ENCODE data around the gene SMCO2. TPM values are rescaled to one million over a fixed set of nuclear protein-coding genes. Genes with fewer than 3 reads are reported as not detected.
A peak's percentile ranks its signal among the peaks of the same experiment; 100 is the strongest.

Gene SMCO2
- total RNA-seq, 1 donor from 2014 or later, result not detected

DNA sequence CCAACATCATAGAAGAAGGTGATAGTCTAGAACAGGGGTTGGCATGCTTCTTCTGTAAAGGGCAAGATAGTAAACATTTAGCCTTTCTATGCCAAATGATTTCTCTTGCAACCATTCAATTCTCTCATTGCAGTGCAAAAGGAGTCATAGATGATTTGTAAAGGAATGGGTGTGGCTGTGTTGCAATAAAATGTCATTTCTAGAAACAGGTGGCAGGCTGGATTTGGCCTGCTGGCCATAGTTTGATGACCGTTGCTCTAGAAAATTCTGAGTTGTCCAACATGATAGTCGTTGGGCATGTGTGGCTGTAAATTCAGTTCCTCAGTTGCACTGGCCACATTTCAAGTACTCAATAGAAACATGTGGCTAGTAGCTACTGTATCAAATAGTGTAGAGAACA lies 21.7 kb downstream of the SMCO2 start:
- Histone ChIP-seq H3K9me3 (no peaks in the 10 kb centered on the region), H3K4me1 (no peaks in the 10 kb centered on the region), H3K36me3 (no peaks in the 10 kb centered on the region), H3K27ac (no peak overlapping the region), H3K27me3 (no peaks in the 10 kb centered on the region), H3K4me3 (no peak overlapping the region)
- intact Hi-C loops (cut with DNase I), result no loop called here
- peak in 1 of 2 donors; percentile 13 for DNase-seq (ENCODE audit: extremely low spot score in 2 of 2)
- TF ChIP-seq CTCF (IDR thresholded peaks at IDR 0.05) (no peak), POLR2AphosphoS5 (IDR thresholded peaks at IDR 0.05; ENCODE audit: insufficient read depth in 1 of 2, low read depth in 1 of 2) (no peak), POLR2A (IDR thresholded peaks at IDR 0.05) (no peak)

DNA sequence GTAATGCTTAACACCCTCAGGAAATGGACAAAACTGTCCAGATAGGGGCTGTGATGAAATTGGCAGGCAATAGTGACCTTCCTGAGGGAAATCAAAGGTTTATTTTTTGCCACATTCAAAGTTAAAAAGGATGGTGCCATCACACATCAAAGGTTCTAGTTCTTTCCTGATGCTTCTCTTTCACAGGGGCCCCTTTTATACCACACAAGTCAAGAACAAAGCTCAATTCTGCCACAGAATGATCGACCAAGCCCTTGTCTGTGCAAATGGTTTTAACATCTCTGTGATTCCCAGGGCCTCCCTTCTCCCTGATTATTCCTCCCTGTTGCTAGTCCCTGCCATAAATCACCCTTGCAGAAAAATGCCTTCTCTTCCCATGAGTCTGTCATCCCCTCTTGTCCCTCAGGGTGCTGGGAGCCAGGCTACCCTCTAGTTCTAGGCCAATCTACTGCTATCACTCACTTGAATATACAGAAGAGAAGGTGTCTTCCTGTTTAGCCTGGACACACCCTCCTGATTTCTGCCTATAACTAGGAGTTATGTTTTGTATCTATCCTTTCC lies 22.7 kb downstream of the SMCO2 start:
- Histone ChIP-seq H3K27me3 (no peaks in the 10 kb centered on the region), H3K27ac (no peak overlapping the region), H3K9me3 (no peaks in the 10 kb centered on the region), H3K36me3 (no peaks in the 10 kb centered on the region), H3K4me1 (no peaks in the 10 kb centered on the region), H3K4me3 (no peak overlapping the region)
- TF ChIP-seq CTCF (IDR thresholded peaks at IDR 0.05) (no peak), POLR2AphosphoS5 (IDR thresholded peaks at IDR 0.05; ENCODE audit: insufficient read depth in 1 of 2, low read depth in 1 of 2) (no peak), POLR2A (IDR thresholded peaks at IDR 0.05) (no peak)
- peak in 1 of 2 donors; percentile 22 for DNase-seq (ENCODE audit: extremely low spot score in 2 of 2)
- intact Hi-C loops (cut with DNase I), result no loop called here

- Histone ChIP-seq H3K9me3 (peaks cover 5% of the 10 kb centered on the region), H3K4me1 (no peaks in the 10 kb centered on the region), H3K27ac (no peak overlapping the region), H3K4me3 (no peak overlapping the region), H3K27me3 (no peaks in the 10 kb centered on the region), H3K36me3 (no peaks in the 10 kb centered on the region)
- DNase-seq (ENCODE audit: extremely low spot score in 2 of 2), result peak in 1 of 2 donors; percentile 0
- no peak for TF ChIP-seq POLR2A (IDR thresholded peaks at IDR 0.05)
- no peak for TF ChIP-seq POLR2AphosphoS5 (IDR thresholded peaks at IDR 0.05; ENCODE audit: insufficient read depth in 1 of 2, low read depth in 1 of 2)
- no peak for TF ChIP-seq CTCF (IDR thresholded peaks at IDR 0.05)
- intact Hi-C loops (cut with DNase I), result no loop called here
Measured at GRCh38 chr12:27472604-27473003, 26.1 kb downstream of the SMCO2 start.

- H3K4me3 ChIP-seq, result no peak overlapping the region
- no peaks in the 10 kb centered on the region for H3K27me3 ChIP-seq
- no peaks in the 10 kb centered on the region for H3K4me1 ChIP-seq
- no peak for DNase-seq (ENCODE audit: extremely low spot score in 2 of 2)
- H3K27ac ChIP-seq, result no peak overlapping the region
- no peaks in the 10 kb centered on the region for H3K36me3 ChIP-seq
- peaks cover 10% of the 10 kb centered on the region for H3K9me3 ChIP-seq
- intact Hi-C loops (cut with DNase I), result no loop called here
- TF ChIP-seq POLR2AphosphoS5 (IDR thresholded peaks at IDR 0.05; ENCODE audit: insufficient read depth in 1 of 2, low read depth in 1 of 2), result no peak
- no peak for TF ChIP-seq POLR2A (IDR thresholded peaks at IDR 0.05)
- TF ChIP-seq CTCF (IDR thresholded peaks at IDR 0.05), result no peak
Measured at GRCh38 chr12:27474344-27474743, 27.8 kb downstream of the SMCO2 start.

- peaks cover 10% of the 10 kb centered on the region for H3K9me3 ChIP-seq
- no peaks in the 10 kb centered on the region for H3K4me1 ChIP-seq
- H3K36me3 ChIP-seq, result no peaks in the 10 kb centered on the region
- DNase-seq (ENCODE audit: extremely low spot score in 2 of 2), result no peak
- no peaks in the 10 kb centered on the region for H3K27me3 ChIP-seq
- no peak overlapping the region for H3K4me3 ChIP-seq
- intact Hi-C loops (cut with DNase I), result no loop called here
- TF ChIP-seq CTCF (IDR thresholded peaks at IDR 0.05) (no peak), POLR2AphosphoS5 (IDR thresholded peaks at IDR 0.05; ENCODE audit: insufficient read depth in 1 of 2, low read depth in 1 of 2) (no peak), POLR2A (IDR thresholded peaks at IDR 0.05) (no peak)
- H3K27ac ChIP-seq, result no peak overlapping the region
Measured at GRCh38 chr12:27477049-27477448, 30.5 kb downstream of the SMCO2 start.
